K562 (cell line): Measurements from ENCODE around the gene TMA7B. TPM values are rescaled to one million over a fixed set of nuclear protein-coding genes. Genes with fewer than 3 reads are reported as not detected.

Experiments
- CCNT2 ChIP-seq: IDR thresholded peaks from 2 replicates; pipeline ENCODE4 v1.6.1; 2011; ENCODE audit warnings: borderline replicate concordance, low read depth, mild to moderate bottlenecking, moderate library complexity, mixed read lengths, low read length; ENCODE audit not compliant: insufficient read length; ENCODE audit errors: extremely low read depth
- COPS2 ChIP-seq: fragments of 450-650 bp; conservative IDR thresholded peaks from 2 replicates; pipeline ENCODE4 v1.6.1; 2016; ENCODE audit warnings: mild to moderate bottlenecking, moderate library complexity
- CTBP1 ChIP-seq: fragments of 450-650 bp; IDR thresholded peaks from 2 replicates; pipeline ENCODE4 v1.6.1; 2016; ENCODE audit warnings: borderline replicate concordance
- DMBX1 ChIP-seq: fragments of 250-450 bp; sonication (Bioruptor Pico); IDR thresholded peaks from 2 replicates; pipeline ENCODE4 v1.8.0; 2022; ENCODE audit warnings: inconsistent platforms, mild to moderate bottlenecking, moderate library complexity, borderline replicate concordance
- KHSRP ChIP-seq: fragments of 450-650 bp; IDR thresholded peaks from 2 replicates; pipeline ENCODE4 v1.6.1; 2017
- MTF1 ChIP-seq: fragments of 250-450 bp; sonication (Bioruptor Pico); IDR thresholded peaks from 2 replicates; pipeline ENCODE4 v1.9.0; 2021; ENCODE audit warnings: moderate library complexity, mild to moderate bottlenecking, inconsistent platforms, borderline replicate concordance
- NCOA1 ChIP-seq: fragments of 450-650 bp; IDR thresholded peaks from 2 replicates; pipeline ENCODE4 v1.6.1; 2016; ENCODE audit warnings: low read depth
- ZNF668 ChIP-seq: fragments of 250-450 bp; sonication (Bioruptor Pico); IDR thresholded peaks from 2 replicates; pipeline ENCODE4 v1.8.0; 2022; ENCODE audit warnings: mild to moderate bottlenecking, inconsistent platforms
- polyA plus RNA-seq, 8 experiments: library from polyadenylated mRNA; depleted of rRNA in 4 of 8; stranded (reverse) in 5 of 8; unstranded in 3 of 8; fragments of >200 nt; fragmentation: Nextera tagmentation in 2 of 8; fragmentation: Illumina TruSeq in 1 of 8; extraction: Ambion mirVana in 2 of 8; extraction: Trizol in 1 of 8; gene quantifications; 2 replicates each; pipeline versions ENCODE4 v1.2.1 to v1.2.3, GENCODE V29; 2011 to 2014; ENCODE audit warnings: inconsistent platforms in 1 of 8, missing spikeins in 1 of 8
- total RNA-seq, 7 experiments: library from RNA; depleted of rRNA in 6 of 7; stranded (reverse); fragments of >200 nt in 6 of 7; fragmentation: Illumina TruSeq in 2 of 7; extraction: Trizol in 2 of 7; gene quantifications; 2 replicates each; pipeline versions ENCODE4 v1.2.1 to v1.2.3, GENCODE V29; 2011 to 2021; ENCODE audit warnings: low replicate concordance in 1 of 7
- TF ChIP-seq, protein P1 (sequence below): fragments of 450-650 bp; IDR thresholded peaks from 2 replicates; pipeline ENCODE4 v1.6.1; 2017; ENCODE audit warnings: antibody characterized with exemption, mild to moderate bottlenecking
- TF ChIP-seq, protein P2 (sequence below): fragments of 250-450 bp; sonication (Bioruptor Pico); IDR thresholded peaks from 2 replicates; pipeline ENCODE4 v1.8.0; 2022; ENCODE audit warnings: moderate library complexity, mild to moderate bottlenecking, inconsistent platforms
- TF ChIP-seq, protein P3 (sequence below), 2 experiments: fragments of 450-650 bp in 1 of 2; sonication (generic) in 1 of 2; formaldehyde crosslinking in 1 of 2; IDR thresholded peaks; 2 replicates each; pipeline versions ENCODE4 v1.7.1 to v1.9.0; 2016 to 2022; ENCODE audit warnings: inconsistent platforms in 1 of 2, mild to moderate bottlenecking in 1 of 2, missing genetic modification reagents in 1 of 2

The TMA7B gene
- total and polyA plus RNA-seq, 9 of the 15 experiments (the other 6 are each of a cell fraction or from before 2014, with no cell fraction given), result 5.6 to 14.2 (median 11.8) TPM

DNA sequence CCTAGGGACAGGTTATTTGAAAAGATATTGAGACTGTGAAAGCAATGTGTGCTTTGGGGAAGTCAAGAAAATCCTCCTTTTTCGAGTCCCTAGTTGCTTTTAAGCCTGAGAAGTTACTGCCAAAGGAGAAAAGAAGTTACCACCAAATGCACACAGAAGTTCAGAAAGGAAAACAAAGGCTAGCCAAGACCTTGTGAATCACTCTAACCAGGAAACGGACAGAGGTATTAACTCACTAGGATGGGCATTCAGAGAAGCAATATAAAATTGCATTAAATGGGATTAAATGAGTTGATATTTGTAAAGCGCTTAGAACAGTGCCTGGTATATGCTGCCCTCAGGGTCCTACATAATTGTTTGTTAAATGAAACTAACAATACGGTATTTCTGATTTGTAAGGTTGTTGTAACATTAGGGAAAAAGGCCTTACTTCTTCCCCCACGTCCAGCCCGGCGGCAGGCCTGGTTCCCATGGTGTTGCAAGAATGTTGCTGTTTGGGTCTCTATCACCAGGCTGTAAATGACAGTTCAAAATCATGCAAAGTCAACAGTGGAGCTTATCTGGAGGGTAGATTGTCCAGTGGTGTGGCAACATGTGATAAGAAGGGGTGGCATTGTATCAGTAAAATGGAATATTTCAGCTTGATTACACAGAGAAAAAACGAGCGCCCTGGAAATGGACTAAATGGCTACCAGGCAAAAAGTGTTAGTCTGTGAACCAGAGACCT, 7.1 kb downstream of the TMA7B start (continued):
- TF ChIP-seq, protein P1, sequence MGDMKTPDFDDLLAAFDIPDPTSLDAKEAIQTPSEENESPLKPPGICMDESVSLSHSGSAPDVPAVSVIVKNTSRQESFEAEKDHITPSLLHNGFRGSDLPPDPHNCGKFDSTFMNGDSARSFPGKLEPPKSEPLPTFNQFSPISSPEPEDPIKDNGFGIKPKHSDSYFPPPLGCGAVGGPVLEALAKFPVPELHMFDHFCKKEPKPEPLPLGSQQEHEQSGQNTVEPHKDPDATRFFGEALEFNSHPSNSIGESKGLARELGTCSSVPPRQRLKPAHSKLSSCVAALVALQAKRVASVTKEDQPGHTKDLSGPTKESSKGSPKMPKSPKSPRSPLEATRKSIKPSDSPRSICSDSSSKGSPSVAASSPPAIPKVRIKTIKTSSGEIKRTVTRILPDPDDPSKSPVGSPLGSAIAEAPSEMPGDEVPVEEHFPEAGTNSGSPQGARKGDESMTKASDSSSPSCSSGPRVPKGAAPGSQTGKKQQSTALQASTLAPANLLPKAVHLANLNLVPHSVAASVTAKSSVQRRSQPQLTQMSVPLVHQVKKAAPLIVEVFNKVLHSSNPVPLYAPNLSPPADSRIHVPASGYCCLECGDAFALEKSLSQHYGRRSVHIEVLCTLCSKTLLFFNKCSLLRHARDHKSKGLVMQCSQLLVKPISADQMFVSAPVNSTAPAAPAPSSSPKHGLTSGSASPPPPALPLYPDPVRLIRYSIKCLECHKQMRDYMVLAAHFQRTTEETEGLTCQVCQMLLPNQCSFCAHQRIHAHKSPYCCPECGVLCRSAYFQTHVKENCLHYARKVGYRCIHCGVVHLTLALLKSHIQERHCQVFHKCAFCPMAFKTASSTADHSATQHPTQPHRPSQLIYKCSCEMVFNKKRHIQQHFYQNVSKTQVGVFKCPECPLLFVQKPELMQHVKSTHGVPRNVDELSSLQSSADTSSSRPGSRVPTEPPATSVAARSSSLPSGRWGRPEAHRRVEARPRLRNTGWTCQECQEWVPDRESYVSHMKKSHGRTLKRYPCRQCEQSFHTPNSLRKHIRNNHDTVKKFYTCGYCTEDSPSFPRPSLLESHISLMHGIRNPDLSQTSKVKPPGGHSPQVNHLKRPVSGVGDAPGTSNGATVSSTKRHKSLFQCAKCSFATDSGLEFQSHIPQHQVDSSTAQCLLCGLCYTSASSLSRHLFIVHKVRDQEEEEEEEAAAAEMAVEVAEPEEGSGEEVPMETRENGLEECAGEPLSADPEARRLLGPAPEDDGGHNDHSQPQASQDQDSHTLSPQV, result peak; percentile 61
- TF ChIP-seq MTF1 (CRISPR knock-in tag), result no peak
- TF ChIP-seq COPS2, result no peak
- peak; percentile 31; the same call in 1 of the 2 replicates for TF ChIP-seq CTBP1
- no peak for TF ChIP-seq NCOA1
- no peak for TF ChIP-seq KHSRP
- TF ChIP-seq DMBX1 (CRISPR knock-in tag), result peak; percentile 52; the same call in 1 of the 2 replicates
- TF ChIP-seq, protein P2, sequence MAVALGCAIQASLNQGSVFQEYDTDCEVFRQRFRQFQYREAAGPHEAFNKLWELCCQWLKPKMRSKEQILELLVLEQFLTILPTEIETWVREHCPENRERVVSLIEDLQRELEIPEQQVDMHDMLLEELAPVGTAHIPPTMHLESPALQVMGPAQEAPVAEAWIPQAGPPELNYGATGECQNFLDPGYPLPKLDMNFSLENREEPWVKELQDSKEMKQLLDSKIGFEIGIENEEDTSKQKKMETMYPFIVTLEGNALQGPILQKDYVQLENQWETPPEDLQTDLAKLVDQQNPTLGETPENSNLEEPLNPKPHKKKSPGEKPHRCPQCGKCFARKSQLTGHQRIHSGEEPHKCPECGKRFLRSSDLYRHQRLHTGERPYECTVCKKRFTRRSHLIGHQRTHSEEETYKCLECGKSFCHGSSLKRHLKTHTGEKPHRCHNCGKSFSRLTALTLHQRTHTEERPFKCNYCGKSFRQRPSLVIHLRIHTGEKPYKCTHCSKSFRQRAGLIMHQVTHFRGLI (CRISPR knock-in tag), result 0 out of 2 replicates have a peak, but pooled peaks have one; percentile 35
- TF ChIP-seq, protein P3, sequence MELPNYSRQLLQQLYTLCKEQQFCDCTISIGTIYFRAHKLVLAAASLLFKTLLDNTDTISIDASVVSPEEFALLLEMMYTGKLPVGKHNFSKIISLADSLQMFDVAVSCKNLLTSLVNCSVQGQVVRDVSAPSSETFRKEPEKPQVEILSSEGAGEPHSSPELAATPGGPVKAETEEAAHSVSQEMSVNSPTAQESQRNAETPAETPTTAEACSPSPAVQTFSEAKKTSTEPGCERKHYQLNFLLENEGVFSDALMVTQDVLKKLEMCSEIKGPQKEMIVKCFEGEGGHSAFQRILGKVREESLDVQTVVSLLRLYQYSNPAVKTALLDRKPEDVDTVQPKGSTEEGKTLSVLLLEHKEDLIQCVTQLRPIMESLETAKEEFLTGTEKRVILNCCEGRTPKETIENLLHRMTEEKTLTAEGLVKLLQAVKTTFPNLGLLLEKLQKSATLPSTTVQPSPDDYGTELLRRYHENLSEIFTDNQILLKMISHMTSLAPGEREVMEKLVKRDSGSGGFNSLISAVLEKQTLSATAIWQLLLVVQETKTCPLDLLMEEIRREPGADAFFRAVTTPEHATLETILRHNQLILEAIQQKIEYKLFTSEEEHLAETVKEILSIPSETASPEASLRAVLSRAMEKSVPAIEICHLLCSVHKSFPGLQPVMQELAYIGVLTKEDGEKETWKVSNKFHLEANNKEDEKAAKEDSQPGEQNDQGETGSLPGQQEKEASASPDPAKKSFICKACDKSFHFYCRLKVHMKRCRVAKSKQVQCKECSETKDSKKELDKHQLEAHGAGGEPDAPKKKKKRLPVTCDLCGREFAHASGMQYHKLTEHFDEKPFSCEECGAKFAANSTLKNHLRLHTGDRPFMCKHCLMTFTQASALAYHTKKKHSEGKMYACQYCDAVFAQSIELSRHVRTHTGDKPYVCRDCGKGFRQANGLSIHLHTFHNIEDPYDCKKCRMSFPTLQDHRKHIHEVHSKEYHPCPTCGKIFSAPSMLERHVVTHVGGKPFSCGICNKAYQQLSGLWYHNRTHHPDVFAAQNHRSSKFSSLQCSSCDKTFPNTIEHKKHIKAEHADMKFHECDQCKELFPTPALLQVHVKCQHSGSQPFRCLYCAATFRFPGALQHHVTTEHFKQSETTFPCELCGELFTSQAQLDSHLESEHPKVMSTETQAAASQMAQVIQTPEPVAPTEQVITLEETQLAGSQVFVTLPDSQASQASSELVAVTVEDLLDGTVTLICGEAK (IDR thresholded peaks at IDR 0.05), result no peak
- TF ChIP-seq, protein P3 (CRISPR knock-in tag; IDR thresholded peaks at IDR 0.05), result no peak
- peak; percentile 57 for TF ChIP-seq CCNT2
- no peak for TF ChIP-seq ZNF668 (CRISPR knock-in tag)
